Renal cortical epithelial cell (primary cell): ENCODE results near the gene ALDH1L1. TPM values are rescaled to one million over a fixed set of nuclear protein-coding genes. Genes with fewer than 3 reads are reported as not detected.
A peak's percentile ranks its signal among the peaks of the same experiment; 100 is the strongest.
"Not testable (repeated sequence)": the region's sequence is repeated elsewhere in the genome, so short reads cannot be mapped to it uniquely, and the experiment has no call there.

Experiments
- DNase-seq: peaks from one replicate; pipeline ENCODE4 v3.0.0-alpha.2; 2011; ENCODE audit warnings: low read depth
- total RNA-seq: library from RNA; depleted of rRNA; stranded (reverse); fragments of >200 nt; gene quantifications from 2 replicates; pipeline ENCODE4 v1.2.3, GENCODE V29; 2014

Gene ALDH1L1
- total RNA-seq, 1 donor from 2014 or later, result 4.6 TPM

DNA sequence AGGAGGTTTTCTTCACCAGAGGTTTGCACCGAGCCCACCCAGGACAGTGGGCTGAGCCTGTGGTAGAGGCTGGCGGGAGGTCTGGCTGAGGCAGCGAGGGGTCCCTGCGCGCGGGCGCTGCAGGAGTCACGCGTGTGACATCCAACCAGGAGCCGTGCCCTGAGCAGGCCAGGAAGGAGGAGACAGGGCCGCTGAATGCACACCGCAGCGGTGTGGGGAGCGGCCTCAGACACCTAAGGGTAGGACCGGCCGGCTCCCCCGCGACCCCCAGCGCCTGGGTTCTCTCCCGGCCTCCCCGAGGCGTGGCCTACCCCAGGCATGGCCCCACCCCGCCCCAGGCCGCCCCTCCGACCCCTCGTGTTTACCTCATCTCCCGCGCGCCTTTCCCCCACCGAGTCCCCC lies 96.9 kb downstream of the ALDH1L1 start:
- DNase-seq, result no peak

DNA sequence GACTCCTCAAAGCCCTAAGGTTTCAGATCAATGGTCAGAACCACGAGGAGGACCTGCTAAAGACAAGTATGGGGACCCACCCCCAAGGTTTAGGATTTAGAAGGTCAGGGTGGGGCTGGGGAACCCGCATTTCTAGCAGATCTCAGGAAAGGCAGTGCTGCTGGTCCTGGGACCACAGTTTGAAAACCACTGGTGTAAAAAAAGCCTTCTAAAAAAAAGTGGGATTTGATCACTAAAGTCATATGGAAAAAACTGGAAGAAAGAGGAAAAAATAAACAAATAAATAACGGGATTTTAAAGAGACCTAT lies 97.3 kb downstream of the ALDH1L1 start:
- no peak for DNase-seq

GRCh38 chr3:126082362-126083137 lies 97.8 kb downstream of the ALDH1L1 start:
- DNase-seq, result no peak

GRCh38 chr3:126081618-126082361 lies 98.6 kb downstream of the ALDH1L1 start:
- DNase-seq, result peak; percentile 66

GRCh38 chr3:126080970-126081369 lies 99.4 kb downstream of the ALDH1L1 start:
- DNase-seq, result no peak

DNA sequence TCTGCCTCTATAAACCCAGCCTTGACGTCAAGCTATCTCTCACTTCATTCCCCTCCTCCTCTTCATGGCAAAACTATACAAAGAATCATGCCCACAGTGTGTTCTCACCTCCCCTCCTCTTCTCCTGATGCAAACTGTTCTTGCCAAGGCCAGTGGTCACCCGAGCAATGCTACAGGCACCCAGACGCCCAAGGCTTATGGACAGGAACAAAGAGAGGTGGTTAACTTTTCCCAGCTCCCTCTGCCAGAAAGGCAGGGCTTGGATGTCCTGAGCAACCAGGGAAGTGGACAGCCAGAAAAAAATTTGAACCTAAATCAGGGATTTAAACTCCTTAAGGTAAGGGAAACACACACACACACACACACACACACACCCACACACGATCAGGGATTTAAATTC lies 101.5 kb downstream of the ALDH1L1 start:
- DNase-seq, result no peak

GRCh38 chr3:126077754-126078153 lies 102.6 kb downstream of the ALDH1L1 start:
- DNase-seq, result no peak

- no peak for DNase-seq
These were observed 104.2 kb downstream of the ALDH1L1 start for GRCh38 chr3:126076140-126076539.

DNA sequence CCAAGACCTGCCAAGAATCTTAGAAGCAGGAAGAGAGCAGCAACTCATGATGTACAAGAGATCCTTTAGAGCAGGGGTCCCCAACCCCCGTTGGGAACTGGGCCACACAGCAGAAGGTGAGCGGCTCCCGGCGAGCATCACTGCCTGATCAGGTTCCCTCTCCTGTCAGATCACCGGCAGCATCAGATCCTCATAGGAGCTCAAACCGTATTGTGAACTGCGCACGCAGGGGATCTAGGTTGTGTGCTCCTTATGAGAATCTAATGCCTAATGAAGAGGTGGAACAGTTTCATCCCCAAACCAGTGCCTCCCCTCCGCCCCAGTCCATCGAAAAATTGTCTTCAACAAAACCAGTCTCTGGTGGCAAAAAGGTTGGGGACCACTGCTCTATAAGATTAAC lies 110.2 kb downstream of the ALDH1L1 start:
- no peak for DNase-seq

DNA sequence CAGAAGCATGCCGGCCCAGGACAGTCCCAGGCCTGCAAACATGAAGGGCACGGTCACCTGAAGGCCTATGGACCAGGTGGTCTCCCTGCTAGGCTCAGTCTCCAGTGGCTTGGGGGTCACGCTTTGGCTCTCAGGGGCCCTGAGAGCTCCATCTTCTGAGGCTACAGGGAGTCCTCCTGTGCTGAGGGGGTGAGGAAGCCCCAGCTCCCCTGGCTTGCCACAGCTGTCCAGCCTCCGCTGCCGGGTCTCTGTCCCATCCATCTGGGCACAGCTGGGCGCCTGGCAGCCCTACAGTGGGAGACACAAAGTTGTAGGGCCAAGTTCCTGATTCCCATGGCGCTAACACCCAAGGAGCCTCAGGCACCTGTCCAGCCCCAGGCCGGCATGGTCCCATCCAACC lies 112.4 kb downstream of the ALDH1L1 start:
- no peak for DNase-seq

GRCh38 chr3:126066676-126067075 lies 113.7 kb downstream of the ALDH1L1 start:
- not testable (repeated sequence) for DNase-seq

DNA sequence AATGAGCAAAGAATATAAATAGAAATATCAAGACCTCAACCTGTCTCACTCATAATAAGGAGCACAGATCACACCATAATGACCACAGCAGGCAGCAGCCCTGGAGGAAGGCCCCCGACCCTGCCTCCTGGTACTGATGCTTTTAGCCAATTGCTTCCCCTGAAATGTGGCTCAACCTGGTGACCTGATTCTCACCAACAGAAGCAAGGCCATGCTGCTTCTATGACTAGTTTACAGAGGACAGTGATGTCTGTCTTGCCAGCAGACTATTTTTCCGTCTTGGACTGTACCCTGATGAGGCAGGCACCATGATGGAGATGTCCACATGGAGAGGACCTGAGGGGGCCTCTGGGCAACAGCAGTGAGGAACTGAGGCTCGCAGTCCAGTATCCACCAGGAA lies 114.5 kb downstream of the ALDH1L1 start:
- DNase-seq, result no peak

DNA sequence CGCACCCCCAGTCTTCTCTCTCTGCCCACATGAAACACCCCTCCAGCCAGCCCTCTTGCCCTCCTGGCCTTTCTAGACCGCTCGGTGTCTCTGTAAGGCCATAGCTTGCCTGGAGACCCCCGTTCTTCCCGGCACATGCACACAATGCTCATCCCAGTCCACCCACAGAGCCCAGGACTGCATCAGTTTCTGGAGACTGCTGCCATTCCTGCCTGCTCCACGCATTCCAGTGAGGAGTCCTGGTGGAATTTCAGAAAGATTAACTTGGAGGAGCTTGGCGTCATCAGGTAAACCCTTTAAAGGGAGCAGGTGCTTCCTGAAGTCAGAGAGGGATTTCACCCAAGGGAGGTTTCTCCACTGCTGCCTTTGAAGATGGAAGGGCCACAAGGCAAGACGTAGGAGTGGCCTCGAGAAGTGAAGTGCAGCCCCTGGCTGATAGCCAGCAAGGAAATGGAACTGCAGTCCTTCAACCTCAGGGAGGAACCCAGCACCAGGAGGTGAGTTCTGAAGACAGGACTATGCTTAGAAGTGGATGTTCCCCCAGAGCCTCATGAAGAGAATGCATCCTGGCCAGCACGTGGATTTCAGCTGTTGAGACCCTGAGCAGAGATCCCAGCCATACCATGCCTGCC lies 115.6 kb downstream of the ALDH1L1 start:
- DNase-seq, result no peak

GRCh38 chr3:126063358-126063965 lies 116.9 kb downstream of the ALDH1L1 start:
- no peak for DNase-seq

GRCh38 chr3:126061301-126062032 lies 118.9 kb downstream of the ALDH1L1 start:
- no peak for DNase-seq

DNA sequence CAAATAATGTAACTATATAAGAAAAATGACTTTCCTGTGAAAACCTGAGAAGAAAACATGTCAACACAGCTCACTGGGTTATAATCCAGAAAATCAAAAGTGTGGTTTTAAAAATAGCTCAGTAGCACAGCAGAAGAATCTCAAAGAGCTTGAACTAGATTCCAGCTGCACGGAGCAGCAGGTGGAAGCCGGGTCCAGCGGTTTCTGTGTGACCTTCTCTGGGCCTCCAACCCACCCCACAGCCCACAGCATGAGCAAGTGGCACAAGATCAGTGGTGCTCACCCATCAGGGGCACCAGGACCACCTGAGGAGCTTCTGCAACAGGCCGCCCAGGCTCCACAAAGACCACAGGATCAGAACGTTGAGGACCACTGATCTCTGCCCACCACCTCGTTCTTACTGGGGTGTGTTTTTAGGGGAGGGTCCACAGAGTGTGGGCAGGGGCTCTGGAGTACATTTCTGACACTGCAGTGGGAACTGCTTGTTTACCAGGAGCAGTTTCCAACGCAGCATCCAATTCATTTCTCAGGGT lies 119.7 kb downstream of the ALDH1L1 start:
- DNase-seq, result no peak

DNA sequence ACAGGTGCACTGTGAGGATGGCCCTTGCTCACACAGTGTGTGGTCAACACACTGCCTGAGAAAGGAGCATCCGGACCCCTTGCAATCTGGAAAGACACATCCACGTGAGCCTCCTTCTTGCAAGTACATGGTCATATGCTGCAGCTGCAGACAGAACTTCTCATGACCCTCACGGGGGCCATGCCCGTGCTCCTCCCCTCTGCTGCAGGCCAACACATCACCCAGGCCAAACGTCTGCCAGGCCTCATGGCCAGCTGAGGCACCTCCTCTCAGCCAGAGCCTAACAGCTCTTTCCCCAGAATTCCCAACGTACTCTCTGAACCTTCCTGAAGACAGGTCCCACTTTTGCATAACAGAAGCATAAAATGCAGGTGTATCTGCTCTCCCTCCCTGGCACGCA lies 121.7 kb downstream of the ALDH1L1 start:
- DNase-seq, result no peak

DNA sequence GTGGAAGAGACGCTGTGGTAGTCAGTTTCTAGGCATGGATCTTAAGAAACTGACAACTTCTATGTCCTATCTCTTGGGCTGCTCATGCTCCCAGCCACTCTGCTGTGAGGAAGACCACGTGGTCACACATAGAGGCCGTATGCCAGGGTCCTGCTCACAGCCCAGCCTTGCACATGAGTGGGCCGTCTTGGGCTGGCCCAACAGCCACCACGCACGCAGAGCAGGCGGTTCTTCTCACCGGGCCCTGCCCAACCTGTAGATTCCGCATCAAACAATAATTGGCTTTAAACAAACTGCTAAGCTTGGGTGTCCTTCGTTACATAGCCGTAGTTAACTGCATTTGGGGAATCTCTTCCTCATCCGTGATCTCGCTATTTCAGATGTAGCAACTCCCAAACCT lies 122.5 kb downstream of the ALDH1L1 start:
- no peak for DNase-seq

DNA sequence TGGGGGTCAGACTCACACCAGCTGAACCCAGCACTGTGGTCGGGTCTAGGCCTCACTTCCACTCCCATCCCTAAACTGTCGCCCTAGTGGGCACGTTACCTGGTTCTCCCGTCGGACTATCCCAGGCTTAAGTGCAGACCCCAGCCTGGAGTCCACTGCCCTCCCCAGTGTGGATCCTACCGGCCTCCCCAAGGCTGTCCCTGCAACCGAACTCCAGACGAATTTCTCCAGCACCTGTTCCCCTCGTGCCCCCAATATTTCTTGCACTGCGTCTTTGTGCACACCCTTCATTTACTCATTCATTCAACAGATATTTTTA lies 122.9 kb downstream of the ALDH1L1 start:
- DNase-seq, result no peak

DNA sequence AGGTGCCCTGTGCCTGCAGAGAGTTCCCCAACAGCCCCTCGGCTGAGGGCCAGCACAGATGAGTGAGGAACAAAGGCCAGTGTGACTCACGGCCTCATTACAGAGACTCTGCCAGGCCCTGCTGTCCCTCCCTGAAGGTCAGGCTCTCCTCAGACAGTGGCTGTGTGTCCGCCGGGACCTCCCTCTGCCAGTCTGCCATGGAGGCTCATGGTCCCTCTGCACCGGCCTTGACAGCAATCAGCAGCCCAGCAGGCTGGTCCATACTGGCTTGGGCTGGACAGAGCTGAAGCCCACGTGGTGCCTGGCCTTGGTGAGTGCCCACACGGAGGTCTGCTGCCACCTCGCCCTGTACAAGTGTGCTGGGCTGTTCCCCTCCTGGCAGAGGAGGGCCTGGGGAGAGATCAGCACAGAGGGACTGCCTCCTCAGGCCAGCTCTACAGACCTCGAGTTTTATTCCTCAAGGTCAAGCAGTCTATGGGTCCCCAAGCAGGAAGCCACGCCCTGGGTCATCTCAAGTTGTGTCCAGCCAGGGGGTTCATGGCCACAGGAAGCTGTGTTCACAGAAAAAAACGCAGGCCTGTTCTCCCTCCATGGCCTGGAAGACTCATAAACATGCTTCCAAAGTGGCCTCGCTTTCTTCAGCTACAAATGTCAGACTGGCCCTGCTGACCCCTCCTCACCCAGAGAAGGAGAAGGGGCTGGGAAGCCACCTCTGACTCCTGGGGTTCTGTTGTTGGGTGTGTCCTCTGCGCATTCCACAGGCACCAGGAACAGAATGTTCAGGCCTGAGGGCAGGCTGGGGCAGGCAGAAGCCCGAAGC lies 123.5 kb downstream of the ALDH1L1 start:
- peak; percentile 6 for DNase-seq

GRCh38 chr3:126056088-126056487 lies 124.3 kb downstream of the ALDH1L1 start:
- DNase-seq, result no peak
